Suprapubic skin (tissue), 4 donors: Measurements from ENCODE around the gene HYCC2.

Experiments
- EP300 ChIP-seq: sonication (generic); formaldehyde crosslinking; IDR thresholded peaks from one replicate; pipeline ENCODE4 v1.6.1; 2017; ENCODE audit warnings: antibody characterized with exemption
- POLR2A ChIP-seq, 2 donors: fragments of 450-650 bp; IDR thresholded peaks; one replicate each; pipeline ENCODE4 v1.6.1; 2017; ENCODE audit warnings: antibody characterized with exemption in 2 of 2, mild to moderate bottlenecking in 2 of 2, moderate library complexity in 2 of 2
- POLR2AphosphoS5 ChIP-seq, 3 donors: sonication (generic); formaldehyde crosslinking; IDR thresholded peaks; one replicate each; pipeline ENCODE4 v1.6.1; 2017; ENCODE audit warnings: antibody characterized with exemption in 3 of 3
- TF ChIP-seq, protein P1 (sequence below), 2 donors: fragments of 200-600 bp in 1 of 2; fragments of 450-650 bp in 1 of 2; sonication (generic) in 1 of 2; IDR thresholded peaks; one replicate each; pipeline ENCODE4 v1.5.1; 2016 to 2019; ENCODE audit warnings: antibody characterized with exemption in 2 of 2, mild to moderate bottlenecking in 1 of 2, moderate library complexity in 1 of 2

DNA sequence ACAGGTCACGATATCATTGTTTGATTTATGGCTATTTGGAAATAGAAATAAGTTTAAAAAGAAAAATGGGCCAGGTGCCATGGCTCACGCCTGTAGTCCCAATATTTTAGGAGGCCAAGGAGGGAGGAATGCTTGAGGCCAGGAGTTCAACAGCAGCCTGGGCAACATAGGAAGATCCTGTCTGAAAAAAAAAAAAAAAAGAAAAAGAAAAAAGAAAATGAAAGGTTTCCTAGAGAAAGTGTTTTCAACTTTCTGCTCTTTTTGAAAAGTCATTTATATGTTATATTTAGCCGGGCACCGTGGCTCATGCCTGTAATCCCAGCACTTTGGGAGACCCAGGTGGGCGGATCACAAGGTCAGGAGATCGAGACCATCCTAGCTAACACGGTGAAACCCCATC lies 3.5 kb upstream of the HYCC2 start:
- TF ChIP-seq POLR2A (IDR thresholded peaks at IDR 0.05) (no peak), POLR2AphosphoS5 (IDR thresholded peaks at IDR 0.05) (no peak), EP300 (no peak)
- TF ChIP-seq, protein P1, sequence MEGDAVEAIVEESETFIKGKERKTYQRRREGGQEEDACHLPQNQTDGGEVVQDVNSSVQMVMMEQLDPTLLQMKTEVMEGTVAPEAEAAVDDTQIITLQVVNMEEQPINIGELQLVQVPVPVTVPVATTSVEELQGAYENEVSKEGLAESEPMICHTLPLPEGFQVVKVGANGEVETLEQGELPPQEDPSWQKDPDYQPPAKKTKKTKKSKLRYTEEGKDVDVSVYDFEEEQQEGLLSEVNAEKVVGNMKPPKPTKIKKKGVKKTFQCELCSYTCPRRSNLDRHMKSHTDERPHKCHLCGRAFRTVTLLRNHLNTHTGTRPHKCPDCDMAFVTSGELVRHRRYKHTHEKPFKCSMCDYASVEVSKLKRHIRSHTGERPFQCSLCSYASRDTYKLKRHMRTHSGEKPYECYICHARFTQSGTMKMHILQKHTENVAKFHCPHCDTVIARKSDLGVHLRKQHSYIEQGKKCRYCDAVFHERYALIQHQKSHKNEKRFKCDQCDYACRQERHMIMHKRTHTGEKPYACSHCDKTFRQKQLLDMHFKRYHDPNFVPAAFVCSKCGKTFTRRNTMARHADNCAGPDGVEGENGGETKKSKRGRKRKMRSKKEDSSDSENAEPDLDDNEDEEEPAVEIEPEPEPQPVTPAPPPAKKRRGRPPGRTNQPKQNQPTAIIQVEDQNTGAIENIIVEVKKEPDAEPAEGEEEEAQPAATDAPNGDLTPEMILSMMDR (IDR thresholded peaks at IDR 0.05), result no peak
